ENCODE results near the gene OLR1.

Gene OLR1

DNA sequence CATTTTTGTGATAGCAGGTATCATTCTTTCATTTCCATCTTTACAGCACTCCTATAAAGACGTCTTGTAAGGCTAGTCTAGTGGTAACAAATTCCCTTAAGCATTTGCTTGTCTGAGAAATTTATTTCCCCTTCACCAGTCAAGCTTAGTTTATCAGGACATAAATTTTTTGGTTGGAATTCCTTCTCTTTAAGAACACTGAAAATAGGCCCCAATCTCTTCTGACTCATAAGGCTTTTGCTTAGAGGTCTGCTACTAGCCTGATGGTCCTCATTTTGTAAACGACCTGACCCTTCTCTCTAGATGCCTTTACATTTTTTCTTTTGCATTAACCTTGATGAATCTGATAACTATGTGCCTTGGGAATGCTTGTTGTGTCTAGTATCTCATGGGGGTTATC lies 20.3 kb downstream of the OLR1 start:
- no peak for FAIRE-seq

DNA sequence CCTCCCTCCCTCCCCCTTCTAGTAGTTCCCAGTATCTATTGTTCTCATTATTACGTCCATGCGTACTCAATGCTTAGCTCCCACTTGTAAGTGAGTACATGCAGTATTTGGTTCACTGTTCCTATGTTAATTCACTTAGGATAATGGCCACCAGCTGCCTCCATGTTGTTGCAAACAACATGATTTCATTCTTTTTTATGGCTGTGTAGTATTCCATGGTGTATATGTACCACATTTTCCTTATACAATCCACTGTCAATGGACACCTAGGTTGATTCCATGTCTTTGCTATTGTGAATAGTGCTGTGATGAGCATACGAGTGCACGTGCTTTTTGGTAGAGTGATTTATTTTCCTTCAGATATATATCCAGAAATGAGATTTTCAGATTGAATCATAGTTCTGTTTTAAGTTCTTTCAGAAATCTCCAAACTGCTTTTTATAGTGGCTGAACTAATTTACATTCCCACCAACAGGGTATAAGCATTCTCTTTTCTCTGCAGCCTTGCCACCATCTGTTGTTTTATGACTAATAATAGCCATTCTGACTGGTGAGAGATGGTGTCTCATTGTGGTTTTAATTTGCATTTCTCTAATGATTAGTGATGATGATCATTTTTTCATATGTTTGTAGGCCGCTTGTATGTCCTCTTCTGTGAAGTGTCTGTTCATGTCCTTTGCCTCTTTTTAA lies 24.1 kb downstream of the OLR1 start:
- no peak for FAIRE-seq

DNA sequence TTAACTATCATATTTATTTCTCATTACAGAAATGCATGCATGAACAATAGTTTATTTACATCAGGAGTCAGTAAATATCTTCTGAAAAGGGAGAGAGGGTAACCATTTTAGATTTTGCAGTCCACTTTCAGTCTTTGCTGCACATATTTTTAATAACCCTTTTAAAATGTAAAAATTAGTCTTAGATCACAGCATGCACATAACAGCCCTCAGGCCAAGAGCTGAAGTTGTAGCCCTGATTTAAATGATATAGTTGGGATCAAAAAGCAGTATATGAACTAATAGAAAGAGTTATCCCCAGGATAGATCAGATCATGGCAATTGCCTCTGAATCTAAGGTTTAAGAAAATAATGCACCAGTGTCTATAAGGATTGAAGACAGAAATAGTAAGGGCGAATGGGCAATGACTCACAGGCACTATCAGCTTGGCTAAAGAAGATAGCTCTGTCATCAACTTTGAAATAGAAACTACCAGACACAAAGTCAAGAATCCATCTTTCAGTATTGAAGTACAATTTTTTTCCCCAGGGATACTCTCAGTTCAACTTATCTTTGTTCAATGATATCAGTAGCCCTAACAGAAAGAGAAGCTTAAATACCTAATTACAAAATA lies 28.8 kb downstream of the OLR1 start:
- no peak for FAIRE-seq

- FAIRE-seq: peak; percentile 41
Measured at GRCh38 chr12:10140001-10140400, 31.9 kb downstream of the OLR1 start.

- no peak for FAIRE-seq
Measured at GRCh38 chr12:10136637-10137205, 35.2 kb downstream of the OLR1 start.

DNA sequence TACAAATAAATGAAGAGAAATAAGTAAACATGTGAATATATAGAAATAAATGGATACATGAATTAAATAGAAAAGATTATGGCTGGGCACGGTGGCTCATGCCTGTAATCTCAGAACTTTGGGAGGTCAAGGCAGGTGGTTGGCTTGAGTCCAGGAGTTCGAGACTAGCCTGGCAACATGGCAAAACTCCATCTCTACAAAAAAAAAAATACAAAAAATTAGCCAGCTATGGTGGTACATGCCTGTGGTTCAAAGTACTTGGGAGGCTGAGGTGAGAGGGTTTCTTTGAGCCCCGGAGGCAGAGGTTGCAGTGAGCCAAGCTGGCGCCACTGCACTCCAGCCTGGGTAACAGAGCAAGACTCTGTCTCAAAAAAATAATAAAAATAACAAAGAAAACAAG lies 36.8 kb downstream of the OLR1 start:
- no peak for FAIRE-seq

GRCh38 chr12:10132850-10133370 lies 39.0 kb downstream of the OLR1 start:
- FAIRE-seq: no peak

- no peak for FAIRE-seq
Measured at GRCh38 chr12:10131111-10131690, 40.7 kb downstream of the OLR1 start.

GRCh38 chr12:10130042-10130441 lies 41.9 kb downstream of the OLR1 start, which contains the start of gene CLEC7A:
TSS of gene CLEC7A (minus strand) at chr12:10130199. CDS start at chr12:10130082, 117 bp downstream.
- no peak for FAIRE-seq

- no peak for FAIRE-seq
Measured at GRCh38 chr12:10128687-10129086, 43.2 kb downstream of the OLR1 start.

DNA sequence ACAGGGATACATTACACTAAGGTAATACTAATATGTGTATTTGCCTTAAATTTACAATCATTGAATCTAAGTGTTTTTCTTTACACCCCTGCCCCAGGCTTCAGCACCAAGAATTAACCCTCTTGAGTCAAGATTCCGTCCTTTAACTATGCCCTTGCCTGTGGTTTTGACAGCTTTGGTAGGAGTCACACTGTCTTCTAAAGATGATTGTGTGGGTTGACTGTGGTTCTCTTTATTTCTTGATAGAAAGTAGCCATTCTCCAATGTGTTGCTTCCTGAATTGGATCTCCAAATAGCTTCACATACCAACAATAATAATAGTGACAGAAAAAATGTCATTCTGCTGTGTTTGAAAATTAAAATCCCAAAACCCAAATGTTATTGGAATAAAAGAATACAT lies 45.5 kb downstream of the OLR1 start:
- FAIRE-seq: no peak

GRCh38 chr12:10122689-10123088 lies 49.2 kb downstream of the OLR1 start:
- FAIRE-seq: no peak

DNA sequence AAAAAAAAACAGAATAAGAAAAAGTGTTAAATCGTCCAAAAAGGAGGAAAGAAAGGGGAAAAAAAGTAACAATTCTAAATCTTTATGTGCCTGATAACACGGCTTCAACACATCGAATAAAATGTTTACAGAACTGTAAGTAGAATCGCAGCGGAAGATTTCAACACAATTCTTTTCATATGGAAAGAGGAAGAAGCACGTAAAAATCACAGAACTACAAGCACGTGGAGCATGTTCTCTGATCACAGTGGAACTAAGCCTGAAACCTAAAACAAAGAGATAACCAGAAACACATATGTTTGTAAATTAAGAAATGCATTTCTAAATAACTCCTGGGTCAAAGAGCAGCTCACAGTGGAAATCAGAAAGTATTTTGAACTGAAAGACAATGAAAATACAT lies 50.7 kb downstream of the OLR1 start:
- no peak for FAIRE-seq

- no peak for FAIRE-seq
Measured at GRCh38 chr12:10119066-10119465, 52.9 kb downstream of the OLR1 start.

- no peak for FAIRE-seq
Measured at GRCh38 chr12:10115890-10116289, 56.0 kb downstream of the OLR1 start.

DNA sequence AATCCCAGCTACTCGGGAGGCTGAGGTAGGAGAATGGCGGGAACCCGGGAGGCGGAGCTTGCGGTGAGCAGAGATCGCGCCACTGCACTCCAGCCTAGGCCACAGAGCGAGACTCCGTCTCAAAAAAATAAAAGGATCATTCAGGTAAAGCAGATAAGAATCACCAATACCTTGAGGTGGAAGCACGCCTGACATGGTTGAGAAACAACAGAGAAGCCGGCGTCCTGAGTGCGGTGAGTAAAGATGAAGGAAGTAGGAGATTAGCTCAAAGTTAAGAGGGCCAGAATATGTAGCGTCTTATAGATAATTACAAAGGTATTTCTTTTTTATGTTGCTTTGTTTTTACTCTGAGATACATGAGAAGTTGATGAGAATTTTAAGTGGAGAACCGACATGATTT lies 56.6 kb downstream of the OLR1 start:
- FAIRE-seq: no peak

GRCh38 chr12:10113920-10114319 lies 58.0 kb downstream of the OLR1 start:
- no peak for FAIRE-seq

DNA sequence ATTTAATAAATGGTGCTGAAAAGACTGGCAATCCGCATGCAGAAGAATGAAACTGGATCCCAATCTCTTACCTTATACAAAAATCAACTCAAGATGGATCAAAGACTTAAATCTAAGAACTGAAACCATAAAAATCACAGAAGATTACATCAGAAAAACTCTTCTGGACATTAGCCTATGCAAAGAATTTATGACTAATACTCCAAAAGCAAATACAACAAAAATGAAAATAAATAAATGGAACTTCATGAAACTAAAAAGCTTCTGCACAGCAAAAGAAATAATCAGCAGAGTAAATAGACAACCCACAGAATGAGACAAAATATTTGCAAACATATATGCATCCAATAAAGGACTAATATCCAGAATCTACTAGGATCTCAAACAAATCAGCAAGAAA lies 58.9 kb downstream of the OLR1 start:
- no peak for FAIRE-seq

DNA sequence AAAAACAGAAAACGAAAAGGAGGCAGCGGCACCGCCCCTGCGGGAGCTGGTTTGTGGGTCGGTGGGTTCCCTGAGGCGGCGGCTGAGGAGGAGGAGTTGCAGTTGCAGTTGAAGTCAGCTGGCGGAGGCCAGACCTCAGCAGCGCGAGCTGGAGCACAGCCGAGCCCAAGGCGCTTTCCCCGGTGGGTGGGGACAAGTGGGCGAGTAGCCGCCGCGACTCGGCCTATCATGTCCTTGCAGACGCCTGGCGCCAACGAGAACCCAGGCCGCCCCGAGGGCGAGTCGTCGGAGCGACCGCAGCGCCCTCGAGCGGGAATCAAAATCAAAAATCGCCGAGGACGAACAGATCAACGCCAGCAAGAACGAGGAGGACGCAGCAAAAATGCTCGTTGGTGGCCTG lies 60.5 kb downstream of the OLR1 start:
- no peak for FAIRE-seq

- FAIRE-seq: no peak
Measured at GRCh38 chr12:10110256-10110844, 61.6 kb downstream of the OLR1 start.
